Renal pelvis (tissue), 4 donors: ENCODE results near the gene VPS18. TPM values are rescaled to one million over a fixed set of nuclear protein-coding genes. Genes with fewer than 3 reads are reported as not detected.
"Not testable (repeated sequence)": the region's sequence is repeated elsewhere in the genome, so short reads cannot be mapped to it uniquely, and the experiment has no call there.

ENCODE experiments used
- DNase-seq: peaks from one replicate; pipeline ENCODE4 v3.0.0-alpha.2; 2013
- polyA plus RNA-seq, 3 donors: library from polyadenylated mRNA; unstranded; fragments of 120-200 nt; gene quantifications; one replicate each; pipeline ENCODE4 v1.2.1, GENCODE V29; 2013; ENCODE audit not compliant: insufficient read length in 3 of 3

The VPS18 gene
- polyA plus RNA-seq, 3 donors = 18.4 to 20.5 (median 20.2) TPM

DNA sequence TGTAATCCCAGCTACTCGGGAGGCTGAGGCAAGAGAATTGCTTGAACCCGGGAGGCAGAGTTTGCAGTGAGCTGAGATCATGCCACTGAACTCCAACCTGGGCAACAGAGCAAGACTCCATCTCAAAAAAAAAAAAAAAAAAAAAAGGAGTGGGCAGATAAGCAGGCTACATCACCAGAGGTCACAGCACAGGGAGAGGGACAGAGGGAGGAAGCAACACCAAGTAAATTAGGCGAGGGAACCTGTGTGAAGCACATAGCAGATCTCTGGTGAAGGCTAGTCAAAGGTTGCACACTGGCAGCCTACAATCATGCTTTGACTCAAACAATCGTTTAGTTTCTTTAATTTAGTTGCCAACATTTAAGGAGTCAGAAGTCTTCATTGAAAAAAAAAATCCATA lies 33.1 kb upstream of the VPS18 start:
- not testable (repeated sequence) for DNase-seq

DNA sequence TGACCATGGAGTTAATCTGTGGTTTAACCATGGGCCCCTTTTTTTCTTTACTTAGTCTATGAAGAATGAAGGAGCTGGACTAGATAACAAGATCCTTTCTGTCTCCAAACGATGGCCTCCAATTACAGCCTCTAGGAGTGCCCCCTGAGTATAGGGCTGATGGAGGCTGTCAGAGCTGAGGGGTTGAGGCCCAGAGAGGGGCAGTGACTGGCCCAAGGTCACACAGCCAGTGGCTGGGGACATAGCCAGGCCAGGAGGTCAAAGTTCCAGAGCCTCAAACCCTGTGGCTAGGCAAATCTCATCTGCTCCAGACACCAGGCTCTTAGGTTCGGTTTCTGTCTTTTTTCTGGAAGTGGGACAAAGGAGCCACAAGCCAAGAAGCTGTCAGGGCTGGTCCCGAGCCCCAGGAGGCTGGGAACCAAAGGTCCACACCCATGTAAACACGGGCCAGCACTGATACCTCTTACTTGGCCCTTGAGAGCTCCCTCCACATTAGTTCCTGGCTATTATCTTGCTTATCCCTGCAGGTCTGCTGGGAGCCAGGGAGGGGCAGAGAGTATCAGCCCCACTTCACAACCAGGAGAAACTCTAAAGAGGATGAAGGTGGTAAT lies 30.5 kb upstream of the VPS18 start:
- no peak for DNase-seq

DNA sequence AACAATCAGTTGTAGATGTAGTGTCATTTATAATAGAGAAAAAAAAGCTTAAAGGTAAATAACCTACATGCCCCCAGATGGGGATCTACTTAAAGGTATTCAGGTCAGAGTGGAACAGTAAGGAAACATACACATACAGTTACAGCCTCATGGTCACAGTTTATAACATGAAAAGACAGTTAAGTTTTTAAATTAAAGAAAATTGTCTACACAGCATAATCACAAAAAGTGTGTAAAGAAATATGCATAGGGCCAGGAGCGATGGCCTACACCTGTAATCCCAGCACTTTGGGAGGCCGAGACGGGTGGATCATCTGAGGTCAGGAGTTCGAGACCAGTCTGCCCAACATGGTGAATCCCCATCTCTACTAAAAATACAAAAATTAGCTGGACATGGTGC lies 27.1 kb upstream of the VPS18 start:
- no peak for DNase-seq

GRCh38 chr15:40869686-40870085 lies 24.6 kb upstream of the VPS18 start:
- DNase-seq = no peak

- DNase-seq = no peak
These were observed 23.5 kb upstream of the VPS18 start for GRCh38 chr15:40870716-40871115.

- DNase-seq = no peak
These were observed 22.3 kb upstream of the VPS18 start for GRCh38 chr15:40871749-40872617.

DNA sequence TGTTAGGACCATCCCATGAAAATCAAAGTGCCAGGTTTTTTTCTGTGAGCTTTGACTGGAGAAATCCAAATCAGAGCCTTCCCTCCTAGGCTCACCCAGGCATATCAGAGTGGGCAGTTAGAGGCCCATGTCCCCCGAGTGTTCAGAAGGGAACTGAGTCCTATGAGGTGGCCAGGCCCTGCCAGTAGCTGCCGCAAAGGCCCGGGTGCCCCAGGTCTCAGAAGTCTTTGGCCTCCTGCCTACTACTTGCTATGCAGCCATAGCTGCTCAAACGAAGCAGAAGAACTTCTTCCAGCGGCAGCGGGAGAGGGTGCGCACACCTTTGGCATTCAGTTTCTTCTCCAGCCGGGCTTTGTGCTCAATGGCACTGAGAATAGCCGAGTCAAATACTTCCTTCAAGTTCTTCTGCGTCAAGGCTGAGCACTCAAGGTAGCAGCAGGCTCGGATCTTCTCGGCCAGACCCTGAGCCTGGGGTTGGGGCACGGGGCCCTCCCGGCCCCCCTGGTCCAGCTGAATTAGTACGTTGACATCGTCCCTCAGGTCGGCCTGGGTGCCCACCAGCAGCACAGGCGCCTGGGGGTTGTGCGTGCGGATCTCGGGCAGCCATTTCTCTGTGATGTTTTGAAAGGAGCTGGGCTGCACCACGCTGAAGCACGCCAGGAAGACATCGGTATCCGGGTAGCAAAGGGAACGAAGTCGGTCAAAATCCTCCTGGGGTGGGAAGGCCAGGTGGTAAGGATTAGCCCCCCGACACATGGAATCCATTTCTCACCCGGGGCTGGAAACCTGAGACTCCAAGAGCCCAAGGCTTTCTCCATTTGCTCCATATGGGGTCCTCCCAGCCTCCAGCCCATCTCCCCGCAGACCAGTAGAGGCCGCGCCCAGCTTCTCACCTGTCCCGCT lies 21.2 kb upstream of the VPS18 start:
- DNase-seq = no peak

- DNase-seq = peak; percentile 76
These were observed 20.3 kb upstream of the VPS18 start, which contains the start of gene RHOV for GRCh38 chr15:40873694-40874561. TSS of gene RHOV (minus strand) at chr15:40874234. CDS start at chr15:40874139, 95 bp downstream.

DNA sequence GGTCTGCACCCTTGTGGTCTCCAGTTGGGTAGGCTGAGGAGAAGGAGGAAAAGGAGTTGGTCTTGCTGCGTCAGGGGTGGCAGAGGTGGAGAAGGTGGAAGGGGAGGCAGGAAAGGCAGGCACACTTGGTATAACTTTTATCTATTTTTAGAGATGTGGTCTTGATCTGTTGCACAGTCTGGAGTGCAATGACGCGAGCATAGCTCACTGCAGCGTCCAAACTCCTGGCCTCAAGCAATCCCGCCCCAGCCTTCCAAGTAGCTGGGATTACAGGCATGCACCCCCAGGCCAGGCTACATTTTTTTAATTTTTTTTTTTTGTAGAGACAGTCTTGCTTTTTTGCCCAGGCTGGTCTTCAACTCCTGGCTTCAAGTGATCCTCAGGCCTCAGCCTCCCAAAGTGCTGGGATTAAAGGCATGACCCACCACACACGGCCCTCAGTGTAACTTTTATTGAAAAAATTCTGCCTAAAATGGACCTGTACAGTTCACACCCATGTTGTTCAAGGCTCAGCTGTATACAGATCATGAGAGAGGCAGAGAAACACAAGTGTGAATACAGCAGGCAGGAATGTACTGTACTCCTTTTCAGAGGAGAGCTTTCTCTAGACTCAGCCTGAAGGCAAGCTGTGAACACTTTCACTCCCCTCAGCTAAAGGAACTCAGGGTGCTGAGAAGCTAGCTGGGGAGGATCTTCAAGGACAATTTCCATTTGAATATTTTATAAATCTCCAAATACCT lies 18.1 kb upstream of the VPS18 start:
- no peak for DNase-seq

- DNase-seq = no peak
These were observed 16.6 kb upstream of the VPS18 start for GRCh38 chr15:40877694-40878093.

GRCh38 chr15:40878785-40879184 lies 15.5 kb upstream of the VPS18 start:
- DNase-seq = no peak

DNA sequence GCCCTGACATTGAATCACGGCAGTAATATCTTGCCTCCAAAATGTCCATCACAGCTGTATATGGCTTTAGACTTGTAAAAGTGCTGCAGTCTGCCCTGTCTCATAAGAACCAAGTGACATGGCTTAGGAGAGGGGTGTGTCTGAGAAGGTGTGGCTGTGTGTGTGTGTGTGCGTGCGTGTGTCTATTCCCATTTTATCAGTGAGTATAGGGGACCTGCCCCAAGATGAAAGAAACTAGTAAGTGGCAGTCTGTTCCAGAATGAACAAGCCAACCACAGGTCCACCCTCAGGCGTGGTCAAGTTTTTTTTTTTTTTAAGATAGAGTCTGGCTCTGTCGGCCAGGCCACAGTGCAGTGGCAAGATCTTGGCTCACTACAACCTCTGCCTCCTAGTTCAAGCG lies 14.6 kb upstream of the VPS18 start:
- no peak for DNase-seq

DNA sequence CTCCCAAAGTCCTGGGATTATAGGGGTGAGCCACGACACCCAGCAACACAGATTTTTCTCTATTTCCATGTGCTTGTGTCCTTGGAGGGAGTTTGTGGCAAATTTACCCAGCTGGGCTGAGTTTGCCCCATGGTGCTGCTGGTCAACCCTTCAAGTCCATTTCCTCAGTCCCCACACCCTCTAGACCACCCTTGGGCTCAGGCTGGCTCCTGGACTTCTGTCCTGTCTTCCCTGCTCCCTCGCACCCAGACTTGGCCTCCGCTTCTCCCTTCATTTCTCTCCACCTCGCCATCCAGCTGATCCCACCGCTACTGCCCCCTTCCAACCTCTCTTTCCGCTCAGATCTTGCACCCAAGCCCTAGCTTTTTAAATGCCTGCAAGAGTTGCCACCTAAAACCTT lies 12.9 kb upstream of the VPS18 start:
- no peak for DNase-seq

DNA sequence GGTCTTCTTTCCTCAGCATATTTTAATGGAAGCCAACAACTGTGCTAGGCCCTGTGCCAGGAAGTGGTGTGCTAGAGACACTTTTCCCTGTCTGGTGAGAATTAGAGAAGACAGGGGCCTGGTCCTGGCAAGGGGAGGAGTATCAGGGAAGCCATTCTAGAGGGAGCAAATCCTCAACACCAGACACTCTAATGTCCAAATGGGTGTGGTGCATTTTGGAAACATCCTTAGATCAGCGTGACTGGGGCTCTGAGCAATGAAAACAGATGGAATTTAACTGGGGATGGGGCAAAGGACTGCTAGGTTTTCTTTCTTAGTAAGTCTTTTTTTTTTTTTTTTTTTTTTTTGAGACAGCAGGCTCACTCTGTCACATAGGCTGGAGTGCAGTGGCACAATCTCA lies 7.7 kb upstream of the VPS18 start:
- no peak for DNase-seq

DNA sequence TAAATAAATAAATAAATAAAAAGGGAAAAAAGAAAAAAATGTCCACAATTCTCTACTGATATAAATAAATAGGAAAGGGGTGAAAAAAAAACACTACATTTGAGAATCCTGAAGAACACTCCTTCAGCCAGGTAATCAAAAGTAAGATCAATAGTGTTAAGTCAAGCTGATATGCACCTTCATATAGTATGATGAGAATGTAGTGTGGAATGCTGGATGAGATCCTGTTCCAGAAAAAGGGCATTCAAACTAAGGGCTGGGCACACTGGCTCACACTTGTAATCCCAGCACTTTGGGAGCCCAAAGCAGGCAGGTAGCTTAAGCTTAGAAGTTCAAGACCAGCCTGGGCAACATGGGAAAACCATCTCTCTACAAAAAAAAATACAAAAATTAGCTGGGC lies 5.1 kb upstream of the VPS18 start:
- no peak for DNase-seq

GRCh38 chr15:40891138-40891537 lies 3.1 kb upstream of the VPS18 start:
- no peak for DNase-seq

DNA sequence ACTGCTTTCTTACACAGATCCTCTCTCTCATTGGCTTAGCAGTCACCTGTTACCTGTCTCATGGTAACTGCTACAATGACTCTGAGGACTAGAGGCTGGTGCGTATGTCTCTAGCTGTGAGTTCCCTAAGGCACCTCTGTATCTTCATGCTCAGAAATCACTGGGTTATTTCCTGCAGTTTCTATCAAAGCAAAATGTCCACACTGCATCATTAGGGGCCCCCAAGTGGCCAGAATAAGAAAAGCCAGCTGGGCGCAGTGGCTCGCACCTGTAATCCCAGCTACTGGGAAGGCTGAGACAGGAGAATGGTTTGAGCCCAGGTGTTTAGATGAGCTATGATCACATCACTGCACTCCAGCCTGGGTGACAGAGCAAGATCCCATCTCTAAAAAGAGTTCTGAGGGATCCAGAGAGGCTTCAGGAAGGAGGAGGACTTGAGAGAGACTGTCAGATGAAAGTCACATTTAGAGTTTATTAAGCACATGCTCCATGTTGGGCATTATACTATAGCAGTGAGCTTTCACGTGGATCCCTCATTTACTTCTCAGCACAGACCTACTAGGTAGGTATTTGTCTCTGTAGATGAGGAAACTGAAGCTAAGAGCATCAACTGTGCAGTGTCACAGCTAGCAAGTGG lies 2.3 kb upstream of the VPS18 start:
- DNase-seq = no peak

DNA sequence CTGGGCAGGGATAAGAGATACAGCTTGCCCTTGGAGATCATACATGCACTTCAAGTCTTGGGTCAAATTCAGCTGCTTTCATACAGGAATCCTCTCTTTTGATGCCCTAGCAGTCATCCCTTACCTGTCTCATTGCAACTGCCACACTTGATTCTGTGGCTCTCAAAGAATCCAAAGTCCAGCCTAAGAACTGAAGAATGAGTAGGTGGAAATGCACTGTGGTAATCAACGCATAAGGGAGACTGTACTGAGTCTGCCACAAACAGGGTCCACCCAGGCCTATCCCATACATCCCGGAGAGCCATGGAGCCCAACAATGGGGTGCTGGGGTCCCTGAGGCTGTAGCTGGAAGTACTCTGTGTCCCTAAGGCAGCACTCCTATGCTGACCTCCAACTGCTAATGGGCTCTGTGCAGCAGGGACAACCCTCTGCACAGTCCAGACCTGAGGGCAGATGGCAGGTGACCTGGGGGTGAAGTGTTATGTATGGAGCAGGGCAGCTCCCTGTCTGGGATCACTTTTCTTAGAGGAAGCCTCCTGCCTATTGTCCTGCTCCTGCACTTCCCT lies 1.7 kb upstream of the VPS18 start:
- no peak for DNase-seq

- DNase-seq = no peak
These were observed 1.1 kb upstream of the VPS18 start for GRCh38 chr15:40893019-40893670.
